ENCODE measurements around the gene KCNE3. TPM values are rescaled to one million over a fixed set of nuclear protein-coding genes. Genes with fewer than 3 reads are reported as not detected.

The KCNE3 gene
- total and polyA plus RNA-seq, 10 of the 15 experiments (the other 5 are each of a cell fraction or from before 2014, with no cell fraction given) = not detected

- peak; percentile 93 for TF ChIP-seq ZNF687 (IDR thresholded peaks at IDR 0.05)
- TF ChIP-seq PKNOX1 (IDR thresholded peaks at IDR 0.05) = peak; percentile 69
- TF ChIP-seq, protein P1, sequence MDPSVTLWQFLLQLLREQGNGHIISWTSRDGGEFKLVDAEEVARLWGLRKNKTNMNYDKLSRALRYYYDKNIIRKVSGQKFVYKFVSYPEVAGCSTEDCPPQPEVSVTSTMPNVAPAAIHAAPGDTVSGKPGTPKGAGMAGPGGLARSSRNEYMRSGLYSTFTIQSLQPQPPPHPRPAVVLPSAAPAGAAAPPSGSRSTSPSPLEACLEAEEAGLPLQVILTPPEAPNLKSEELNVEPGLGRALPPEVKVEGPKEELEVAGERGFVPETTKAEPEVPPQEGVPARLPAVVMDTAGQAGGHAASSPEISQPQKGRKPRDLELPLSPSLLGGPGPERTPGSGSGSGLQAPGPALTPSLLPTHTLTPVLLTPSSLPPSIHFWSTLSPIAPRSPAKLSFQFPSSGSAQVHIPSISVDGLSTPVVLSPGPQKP (IDR thresholded peaks at IDR 0.05; ENCODE audit: low read depth, low read length) = no peak
- TF ChIP-seq, protein P2, sequence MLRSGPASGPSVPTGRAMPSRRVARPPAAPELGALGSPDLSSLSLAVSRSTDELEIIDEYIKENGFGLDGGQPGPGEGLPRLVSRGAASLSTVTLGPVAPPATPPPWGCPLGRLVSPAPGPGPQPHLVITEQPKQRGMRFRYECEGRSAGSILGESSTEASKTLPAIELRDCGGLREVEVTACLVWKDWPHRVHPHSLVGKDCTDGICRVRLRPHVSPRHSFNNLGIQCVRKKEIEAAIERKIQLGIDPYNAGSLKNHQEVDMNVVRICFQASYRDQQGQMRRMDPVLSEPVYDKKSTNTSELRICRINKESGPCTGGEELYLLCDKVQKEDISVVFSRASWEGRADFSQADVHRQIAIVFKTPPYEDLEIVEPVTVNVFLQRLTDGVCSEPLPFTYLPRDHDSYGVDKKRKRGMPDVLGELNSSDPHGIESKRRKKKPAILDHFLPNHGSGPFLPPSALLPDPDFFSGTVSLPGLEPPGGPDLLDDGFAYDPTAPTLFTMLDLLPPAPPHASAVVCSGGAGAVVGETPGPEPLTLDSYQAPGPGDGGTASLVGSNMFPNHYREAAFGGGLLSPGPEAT (IDR thresholded peaks at IDR 0.05; ENCODE audit: low read depth) = no peak
- peak; percentile 46 for TF ChIP-seq HCFC1 (IDR thresholded peaks at IDR 0.05; ENCODE audit: low read length)
- TF ChIP-seq RCOR1 (conservative IDR thresholded peaks at IDR 0.05; ENCODE audit: low read depth, low read length) = no peak
- peak; percentile 82 for TF ChIP-seq POLR2AphosphoS2 (IDR thresholded peaks at IDR 0.05; ENCODE audit: low read depth, low read length)
- TF ChIP-seq KDM1A (IDR thresholded peaks at IDR 0.05; ENCODE audit: borderline replicate concordance) = no peak
- TF ChIP-seq, protein P3, sequence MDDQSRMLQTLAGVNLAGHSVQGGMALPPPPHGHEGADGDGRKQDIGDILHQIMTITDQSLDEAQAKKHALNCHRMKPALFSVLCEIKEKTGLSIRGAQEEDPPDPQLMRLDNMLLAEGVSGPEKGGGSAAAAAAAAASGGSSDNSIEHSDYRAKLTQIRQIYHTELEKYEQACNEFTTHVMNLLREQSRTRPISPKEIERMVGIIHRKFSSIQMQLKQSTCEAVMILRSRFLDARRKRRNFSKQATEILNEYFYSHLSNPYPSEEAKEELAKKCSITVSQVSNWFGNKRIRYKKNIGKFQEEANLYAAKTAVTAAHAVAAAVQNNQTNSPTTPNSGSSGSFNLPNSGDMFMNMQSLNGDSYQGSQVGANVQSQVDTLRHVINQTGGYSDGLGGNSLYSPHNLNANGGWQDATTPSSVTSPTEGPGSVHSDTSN (IDR thresholded peaks at IDR 0.05; ENCODE audit: insufficient replicate concordance, low read depth, low read length) = no peak
- TF ChIP-seq ZSCAN29 (IDR thresholded peaks at IDR 0.05) = peak; percentile 81; the same call in 1 of the 2 replicates
- peak; percentile 72; the same call in 1 of the 2 replicates for TF ChIP-seq MXI1 (IDR thresholded peaks at IDR 0.05; ENCODE audit: low read depth, low read length)
- TF ChIP-seq CUX1 (IDR thresholded peaks at IDR 0.05; ENCODE audit: insufficient replicate concordance, low read depth, low read length) = peak; percentile 18
- peak; percentile 23 for TF ChIP-seq MYC (IDR thresholded peaks at IDR 0.05; ENCODE audit: insufficient read depth, insufficient read length, insufficient replicate concordance, low read length, severe bottlenecking)
Measured at GRCh38 chr11:74492974-74493790, 25.8 kb upstream of the KCNE3 start, which contains the start of gene LIPT2 (continued).
